HG03432 (cell line): ENCODE results near the gene PDK1.
"Not testable (repeated sequence)": the region's sequence is repeated elsewhere in the genome, so short reads cannot be mapped to it uniquely, and the experiment has no call there.

Experiments
- ATAC-seq: cut with Tn5 transposase; IDR thresholded peaks from one replicate; pipeline ENCODE4 v1.9.1; 2021; ENCODE audit warnings: mild to moderate bottlenecking, moderate library complexity; ENCODE audit not compliant: unreplicated experiment

PDK1 gene

GRCh38 chr2:172592190-172592589 lies 36.3 kb downstream of the PDK1 start:
- not testable (repeated sequence) for ATAC-seq

- ATAC-seq = peak; percentile 53
Measured at GRCh38 chr2:172596776-172597175, 40.9 kb downstream of the PDK1 start.

- ATAC-seq = no peak
Measured at GRCh38 chr2:172597176-172597842, 41.4 kb downstream of the PDK1 start.

- ATAC-seq = no peak
Measured at GRCh38 chr2:172599947-172600346, 44.1 kb downstream of the PDK1 start.

- ATAC-seq = no peak
Measured at GRCh38 chr2:172600557-172601008, 44.7 kb downstream of the PDK1 start.

GRCh38 chr2:172606285-172606684 lies 50.4 kb downstream of the PDK1 start:
- ATAC-seq = no peak

GRCh38 chr2:172607379-172607928 lies 51.6 kb downstream of the PDK1 start:
- ATAC-seq = no peak

- no peak for ATAC-seq
Measured at GRCh38 chr2:172609488-172609887, 53.6 kb downstream of the PDK1 start.

GRCh38 chr2:172612051-172612450 lies 56.2 kb downstream of the PDK1 start:
- ATAC-seq = no peak

- no peak for ATAC-seq
Measured at GRCh38 chr2:172613040-172613439, 57.1 kb downstream of the PDK1 start.

GRCh38 chr2:172613615-172614231 lies 57.8 kb downstream of the PDK1 start:
- no peak for ATAC-seq

- no peak for ATAC-seq
Measured at GRCh38 chr2:172614932-172615331, 59.0 kb downstream of the PDK1 start.

- no peak for ATAC-seq
Measured at GRCh38 chr2:172615727-172616261, 59.9 kb downstream of the PDK1 start.

GRCh38 chr2:172617115-172617514 lies 61.2 kb downstream of the PDK1 start:
- no peak for ATAC-seq

GRCh38 chr2:172623249-172623965 lies 67.5 kb downstream of the PDK1 start:
- ATAC-seq = no peak

GRCh38 chr2:172624996-172625395 lies 69.1 kb downstream of the PDK1 start:
- no peak for ATAC-seq

- no peak for ATAC-seq
Measured at GRCh38 chr2:172627181-172627580, 71.3 kb downstream of the PDK1 start.

- no peak for ATAC-seq
Measured at GRCh38 chr2:172628085-172628484, 72.2 kb downstream of the PDK1 start.

GRCh38 chr2:172629586-172629985 lies 73.7 kb downstream of the PDK1 start:
- ATAC-seq = no peak

GRCh38 chr2:172630181-172630580 lies 74.3 kb downstream of the PDK1 start:
- ATAC-seq = no peak

GRCh38 chr2:172634477-172634876 lies 78.6 kb downstream of the PDK1 start:
- ATAC-seq = no peak
